Hematopoietic multipotent progenitor cell treated with erythropoietin and hydrocortisone succinate and interleukin-3 and kit ligand, for 17 days (in vitro differentiated cells): Measurements from ENCODE around the gene MBTPS1.

ENCODE experiments used
- DNase-seq: peaks from one replicate; pipeline ENCODE4 v3.0.0-alpha.2; 2015; ENCODE audit warnings: low spot score

The MBTPS1 gene

GRCh38 chr16:84036131-84036530 lies 80.6 kb downstream of the MBTPS1 start:
- DNase-seq, result no peak

- no peak for DNase-seq
Measured at GRCh38 chr16:84034516-84034915, 82.2 kb downstream of the MBTPS1 start.

DNA sequence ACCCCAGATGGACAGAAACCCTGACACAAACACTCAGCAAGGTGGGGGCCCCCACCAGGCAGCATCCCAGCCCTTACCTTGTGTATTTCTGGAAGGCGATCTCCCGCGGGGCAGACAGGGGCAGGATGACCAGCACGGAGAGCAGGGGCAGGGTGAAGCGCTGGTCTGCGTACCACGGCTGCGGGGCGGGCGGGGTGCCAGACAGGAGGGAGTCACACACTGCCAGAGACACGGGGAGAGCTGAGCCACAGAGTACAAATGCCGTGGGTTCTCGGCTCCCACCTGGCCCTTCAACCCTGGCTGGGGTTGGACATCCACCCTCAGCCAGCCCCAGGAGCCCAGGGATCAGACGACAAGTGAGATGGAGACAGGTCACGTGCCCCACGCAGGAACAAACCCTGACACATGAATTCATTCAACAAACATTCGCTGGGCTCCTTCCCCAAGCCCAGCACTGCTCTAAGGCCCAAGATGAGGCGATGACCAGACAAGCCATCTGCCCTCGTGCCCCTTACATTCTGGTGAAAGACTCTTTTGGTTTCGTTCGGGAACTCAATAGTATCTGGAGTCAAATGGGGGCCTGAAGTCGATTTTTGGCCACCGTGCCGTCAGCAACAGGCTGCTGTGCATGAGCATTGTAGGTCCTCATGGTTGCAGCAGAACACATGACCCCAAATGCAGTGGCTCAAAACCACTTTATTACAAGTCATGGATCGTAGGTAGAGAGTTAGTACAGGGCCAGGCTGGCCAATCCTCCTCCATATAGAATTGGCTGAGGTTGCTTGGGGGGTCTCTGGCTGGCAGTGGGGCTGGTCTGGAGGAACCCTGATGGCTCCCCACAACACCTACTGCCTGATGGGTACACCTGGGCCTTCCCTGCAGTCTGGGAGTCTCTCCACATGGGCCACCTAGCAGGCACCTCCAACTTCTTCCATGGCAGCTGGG lies 83.2 kb downstream of the MBTPS1 start:
- no peak for DNase-seq

DNA sequence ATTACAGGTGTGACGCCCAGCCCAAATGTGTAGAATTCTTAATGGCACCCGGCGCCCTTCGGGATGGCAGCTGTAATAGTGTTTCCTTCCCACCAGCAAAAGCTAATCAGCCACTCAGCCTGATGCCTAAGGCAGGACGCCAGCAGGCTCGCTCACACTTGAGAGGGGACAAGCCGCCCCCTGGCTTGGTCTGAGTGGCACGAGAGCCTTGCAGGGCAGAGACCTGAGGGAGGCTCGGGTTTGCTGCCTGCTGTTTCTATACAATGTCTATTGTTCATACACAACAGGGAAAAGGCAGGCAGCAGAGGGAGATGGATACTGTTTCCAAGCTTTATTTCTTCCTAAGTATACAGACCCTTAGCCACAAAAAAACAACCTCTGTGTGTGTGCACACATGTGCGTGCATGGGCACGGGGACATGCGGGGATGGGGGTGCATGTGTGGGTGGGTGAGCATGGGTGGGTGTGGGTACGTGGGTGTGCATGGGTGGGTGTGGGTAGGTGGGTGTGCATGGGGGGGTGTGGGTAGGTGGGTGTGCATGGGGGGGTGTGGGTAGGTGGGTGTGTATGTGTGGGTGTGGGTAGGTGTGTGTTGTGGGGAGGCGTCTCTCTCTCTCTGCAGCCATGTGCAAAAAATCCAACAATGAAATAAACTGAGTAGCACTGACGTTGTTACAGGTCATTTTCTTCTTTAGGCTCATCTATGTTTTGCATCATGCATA lies 84.1 kb downstream of the MBTPS1 start:
- no peak for DNase-seq

DNA sequence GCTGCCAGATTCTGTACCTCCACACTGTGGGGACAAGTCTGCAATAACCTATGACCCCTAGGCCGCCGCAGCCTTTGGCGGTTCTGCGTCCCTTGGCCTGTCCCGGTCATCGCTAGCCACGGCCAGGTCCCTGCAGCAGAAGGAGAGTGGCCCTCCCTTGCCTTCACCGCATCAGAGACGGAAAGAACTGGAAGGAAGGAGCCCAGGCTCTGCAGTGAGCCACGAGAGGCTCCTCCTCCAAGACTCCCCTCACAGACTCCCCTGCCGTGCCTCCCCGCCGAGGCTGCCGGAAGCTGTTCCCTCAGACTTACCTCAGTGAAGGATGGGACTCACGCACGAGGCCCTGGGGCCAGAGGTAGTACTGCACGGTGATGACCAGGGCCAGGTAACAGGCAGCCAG lies 85.2 kb downstream of the MBTPS1 start:
- no peak for DNase-seq

DNA sequence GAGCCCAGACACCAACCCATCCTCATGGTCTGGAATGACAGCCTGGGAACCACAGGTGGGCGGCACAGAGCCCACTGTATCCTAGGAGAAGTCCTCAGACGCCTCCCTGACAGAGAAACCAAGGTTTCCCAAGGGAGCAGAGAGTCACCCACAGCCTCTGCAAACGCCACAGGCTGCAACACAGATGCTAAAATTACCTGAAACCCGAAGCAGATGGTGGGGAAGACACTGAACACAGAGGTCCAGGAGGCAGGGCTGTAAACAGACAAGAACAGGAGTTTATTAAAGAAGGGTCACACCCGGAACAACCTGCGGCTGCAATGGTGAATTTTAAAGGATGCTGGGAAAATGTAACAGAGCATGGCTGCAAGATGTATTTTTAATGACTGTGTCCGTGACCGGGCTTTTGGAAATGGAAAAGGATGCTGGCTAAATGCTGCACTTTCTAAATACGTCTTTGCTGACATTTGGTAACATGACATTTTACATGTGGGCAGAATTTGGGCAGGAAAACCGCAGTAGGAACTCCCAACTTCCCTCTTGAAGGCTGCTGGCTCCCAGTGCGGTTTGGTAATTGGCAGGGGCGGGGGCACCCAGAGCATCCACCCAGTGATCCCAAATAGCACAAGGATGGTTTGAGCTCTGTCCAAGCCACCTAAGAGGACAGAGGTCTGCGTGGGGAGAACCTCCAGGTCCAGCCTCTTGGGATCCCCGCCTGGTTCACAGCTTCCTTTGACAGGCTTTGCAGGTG lies 87.3 kb downstream of the MBTPS1 start:
- DNase-seq, result no peak

DNA sequence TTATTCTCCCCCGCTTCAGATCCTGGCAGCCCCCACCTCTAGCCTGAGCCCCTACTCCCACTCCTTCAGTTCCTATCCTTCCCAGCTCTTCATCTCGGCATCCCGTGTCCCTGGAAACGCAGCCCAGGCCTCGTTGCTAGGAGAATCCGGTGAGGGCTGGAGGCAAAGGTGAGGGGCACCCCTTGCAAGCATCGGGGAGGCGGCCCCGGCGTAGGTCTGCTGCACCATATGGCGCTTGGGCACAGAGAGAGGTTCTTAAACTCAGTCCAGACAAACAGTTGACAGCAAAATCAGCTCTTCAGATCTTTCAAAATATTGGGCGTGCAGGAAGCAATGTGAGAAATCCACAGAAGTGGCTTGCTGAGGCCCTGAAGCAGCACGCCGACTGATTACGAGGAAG lies 89.1 kb downstream of the MBTPS1 start:
- no peak for DNase-seq

DNA sequence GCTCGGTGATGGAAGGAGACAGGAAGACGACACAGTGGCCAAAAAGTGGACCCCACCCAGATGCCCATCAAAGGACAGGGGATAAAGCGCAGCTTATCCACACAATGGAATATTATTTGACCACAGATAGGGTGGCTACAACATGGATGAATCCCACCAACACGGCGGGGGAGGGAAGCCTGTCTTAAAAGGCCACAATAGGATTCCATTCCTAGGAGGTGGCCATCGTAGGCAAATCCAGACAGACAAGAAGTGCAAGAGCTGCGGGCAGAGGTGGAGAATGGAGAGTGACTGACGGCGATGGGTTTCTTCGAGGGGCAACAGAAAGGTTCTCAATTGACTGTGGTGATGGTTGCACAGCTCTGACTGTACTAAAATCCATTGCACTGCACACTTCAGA lies 90.1 kb downstream of the MBTPS1 start:
- no peak for DNase-seq

DNA sequence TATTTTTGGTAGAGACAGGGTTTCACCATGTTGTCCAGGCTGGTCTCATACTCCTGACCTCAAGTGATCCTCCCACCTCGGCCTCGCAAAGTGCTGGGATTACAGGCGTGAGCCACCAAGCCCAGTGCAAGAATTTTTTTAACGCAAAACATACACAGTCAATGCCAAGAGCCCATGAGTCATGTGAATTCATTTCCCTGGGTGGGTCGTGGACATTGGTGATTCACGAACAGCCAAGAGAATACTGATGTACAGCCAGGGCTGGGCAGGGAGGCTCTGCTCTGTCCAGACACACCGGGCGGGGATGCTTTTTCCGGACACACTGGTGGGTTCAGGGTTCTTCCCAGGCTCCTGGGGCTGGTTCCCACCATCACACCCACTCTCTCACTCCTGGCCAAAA lies 91.9 kb downstream of the MBTPS1 start:
- DNase-seq, result no peak

DNA sequence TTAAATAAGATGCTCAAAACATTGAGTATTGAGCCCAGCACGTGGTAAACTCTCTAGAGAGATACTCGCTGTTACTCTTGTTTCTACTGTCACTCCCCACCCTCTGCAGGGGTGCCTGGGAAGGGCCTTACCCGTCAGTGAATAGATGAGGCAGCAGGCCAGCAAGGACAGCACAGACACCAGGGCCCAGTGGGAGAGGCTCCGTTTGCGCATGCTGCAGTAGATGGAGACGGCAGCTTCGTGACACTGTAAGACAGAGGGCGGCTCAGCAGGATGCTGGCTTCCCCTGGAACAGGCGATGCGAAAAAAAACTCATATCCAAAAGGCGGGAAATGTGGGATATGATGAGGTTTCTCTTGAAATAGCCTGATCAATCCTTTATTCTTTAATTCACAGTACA lies 94.1 kb downstream of the MBTPS1 start:
- no peak for DNase-seq

- no peak for DNase-seq
Measured at GRCh38 chr16:84021488-84021887, 95.3 kb downstream of the MBTPS1 start.

DNA sequence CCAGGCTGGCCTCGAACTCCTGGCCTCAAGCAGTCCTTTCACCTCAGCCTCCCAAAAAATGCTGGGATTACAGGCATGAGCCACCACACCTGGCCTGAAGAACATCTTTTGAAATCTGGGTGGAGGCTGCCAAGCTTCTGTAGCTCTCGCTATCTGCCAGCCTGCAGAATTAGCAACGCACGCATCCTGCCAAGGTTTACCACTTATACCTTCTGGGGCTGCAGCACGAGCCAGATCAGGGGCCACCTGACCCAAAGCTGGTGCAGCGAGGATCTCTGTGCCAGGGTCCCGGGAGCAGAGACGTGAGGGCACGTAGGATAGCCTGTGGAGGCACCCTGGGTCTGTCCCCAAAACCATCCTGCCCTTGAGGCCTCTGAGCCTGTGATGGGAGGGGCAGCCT lies 96.4 kb downstream of the MBTPS1 start:
- no peak for DNase-seq

DNA sequence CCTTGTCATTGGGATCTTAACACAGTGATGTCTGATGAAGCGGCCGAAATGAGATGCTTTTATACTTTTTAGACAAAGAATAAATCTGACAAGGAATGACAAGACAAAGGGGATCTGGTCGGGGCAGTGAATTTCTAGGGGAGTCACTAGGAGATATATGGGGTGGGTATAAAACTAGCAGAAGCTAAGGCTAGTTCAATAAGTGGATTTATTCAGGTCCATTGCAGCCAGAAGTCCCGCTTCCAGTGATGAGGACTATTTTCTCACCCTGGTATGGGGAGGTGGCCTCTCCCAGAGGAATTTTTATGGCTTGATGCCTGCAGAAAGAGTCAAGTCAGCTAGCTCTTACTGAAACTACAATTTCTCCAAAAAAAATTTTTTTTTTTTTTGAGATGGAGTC lies 98.0 kb downstream of the MBTPS1 start:
- no peak for DNase-seq

DNA sequence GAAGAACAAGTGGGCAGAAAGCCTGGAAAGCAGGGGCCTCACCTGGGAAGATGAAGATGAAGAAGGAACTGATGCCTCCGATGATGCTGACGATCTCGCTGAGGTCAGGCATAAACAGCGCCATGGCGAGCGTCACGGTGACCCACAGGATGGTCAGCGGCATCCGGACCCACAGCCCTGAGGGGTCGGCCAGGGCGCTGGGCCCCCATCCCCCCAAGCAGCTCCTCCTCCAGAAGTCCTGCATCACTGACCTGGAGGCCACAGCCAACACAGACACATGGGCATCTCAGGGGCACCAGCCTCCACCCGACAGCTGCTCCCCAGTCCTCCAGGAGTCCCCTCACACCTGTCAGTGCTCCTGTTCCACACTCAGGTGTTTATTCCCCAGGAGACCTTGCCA lies 100.3 kb downstream of the MBTPS1 start:
- DNase-seq, result no peak

- DNase-seq, result no peak
Measured at GRCh38 chr16:84015399-84015798, 101.3 kb downstream of the MBTPS1 start.

- DNase-seq, result no peak
Measured at GRCh38 chr16:84014570-84015327, 102.0 kb downstream of the MBTPS1 start.

- peak; percentile 69 for DNase-seq
Measured at GRCh38 chr16:84013787-84014569, 102.8 kb downstream of the MBTPS1 start.

DNA sequence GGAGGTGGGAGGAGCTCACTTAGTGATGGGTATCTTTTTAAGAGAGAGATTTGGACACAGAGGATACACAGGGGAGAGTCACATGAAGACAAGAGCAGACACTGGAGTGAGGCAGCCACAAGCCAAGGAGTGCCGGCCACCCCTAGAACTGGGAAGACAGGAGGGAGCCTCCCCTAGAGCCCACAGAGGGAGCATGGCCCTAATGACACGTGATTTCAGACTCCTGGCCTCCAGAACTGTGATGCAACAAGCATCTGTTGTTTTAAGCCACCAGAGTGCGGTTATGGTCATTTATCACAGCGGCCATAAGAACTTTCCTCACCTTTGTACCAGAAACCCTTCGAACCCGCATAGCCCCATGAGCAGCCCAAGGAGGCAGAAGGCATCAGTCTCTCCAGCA lies 107.5 kb downstream of the MBTPS1 start:
- no peak for DNase-seq

DNA sequence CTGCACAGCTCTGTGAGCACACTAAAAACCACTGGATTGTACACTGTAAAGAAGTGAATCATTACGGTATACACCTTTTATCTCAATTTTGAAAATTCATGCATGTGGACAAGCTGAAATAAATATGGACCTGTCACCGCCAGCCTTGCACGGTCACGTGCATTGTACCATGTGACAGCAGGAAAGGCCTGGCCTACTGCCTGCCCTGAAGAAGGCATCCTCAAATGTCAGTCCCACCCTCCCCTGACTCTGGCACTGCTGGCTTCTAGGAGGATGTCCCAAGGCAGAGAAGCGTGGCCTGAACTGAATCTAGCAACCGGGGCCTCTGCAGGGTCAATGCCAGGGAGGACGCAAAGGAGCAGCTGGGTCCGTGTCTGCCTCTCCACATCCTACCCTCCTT lies 108.8 kb downstream of the MBTPS1 start:
- DNase-seq, result no peak

GRCh38 chr16:84007520-84007919 lies 109.2 kb downstream of the MBTPS1 start:
- DNase-seq, result no peak

- DNase-seq, result no peak
Measured at GRCh38 chr16:84005391-84005790, 111.4 kb downstream of the MBTPS1 start.
